Liver (tissue), 3 donors: ENCODE results near the gene IFNA6.

Experiments used
- CTCF ChIP-seq: fragments of 150-350 bp; IDR thresholded peaks from 2 replicates; pipeline ENCODE4 v1.5.1; 2017; ENCODE audit warnings: improper control_type of control experiment, low read depth, low read length; ENCODE audit not compliant: missing input control
- EGR1 ChIP-seq, 2 donors: IDR thresholded peaks; 2 replicates each; pipeline ENCODE4 v1.6.1; 2016 to 2018; ENCODE audit warnings: antibody characterized with exemption in 2 of 2, low read depth in 2 of 2
- GABPA ChIP-seq, 2 donors: IDR thresholded peaks in 1 of 2; conservative IDR thresholded peaks in 1 of 2; 2 replicates each; pipeline ENCODE4 v1.6.1; 2016; ENCODE audit warnings: antibody characterized with exemption in 2 of 2, mild to moderate bottlenecking in 1 of 2, moderate library complexity in 1 of 2
- HNF4G ChIP-seq: IDR thresholded peaks from 2 replicates; pipeline ENCODE4 v1.6.1; 2016; ENCODE audit warnings: antibody characterized with exemption
- MAX ChIP-seq: IDR thresholded peaks from 2 replicates; pipeline ENCODE4 v1.6.1; 2016; ENCODE audit warnings: antibody characterized with exemption
- RAD21 ChIP-seq, 2 donors: IDR thresholded peaks; 2 replicates each; pipeline ENCODE4 v1.6.1; 2016; ENCODE audit warnings: antibody characterized with exemption in 2 of 2, mild to moderate bottlenecking in 2 of 2
- REST ChIP-seq: IDR thresholded peaks from 2 replicates; pipeline ENCODE4 v1.6.1; 2016; ENCODE audit warnings: antibody characterized with exemption, mild to moderate bottlenecking
- RXRA ChIP-seq, 2 donors: IDR thresholded peaks; 2 replicates each; pipeline ENCODE4 v1.6.1; 2017 to 2018; ENCODE audit warnings: antibody characterized with exemption in 2 of 2, mild to moderate bottlenecking in 1 of 2
- TAF1 ChIP-seq: conservative IDR thresholded peaks from 2 replicates; pipeline ENCODE4 v1.6.1; 2016; ENCODE audit warnings: antibody characterized with exemption, mild to moderate bottlenecking
- YY1 ChIP-seq: IDR thresholded peaks from 2 replicates; pipeline ENCODE4 v1.6.1; 2016; ENCODE audit warnings: antibody characterized with exemption, mild to moderate bottlenecking
- TF ChIP-seq, protein P1 (sequence below): IDR thresholded peaks from 2 replicates; pipeline ENCODE4 v1.6.1; 2016; ENCODE audit warnings: antibody characterized with exemption
- donor health status: healthy.
- donor health status: healthy.

GRCh38 chr9:21326526-21327139 lies 24.1 kb downstream of the IFNA6 start:
- no peak for TF ChIP-seq GABPA (IDR thresholded peaks at IDR 0.05 in 1 of 2, conservative IDR thresholded peaks at IDR 0.05 in 1 of 2)
- TF ChIP-seq CTCF = peak; percentile 66
- TF ChIP-seq RAD21 (IDR thresholded peaks at IDR 0.05) = peak; percentile 91 to 92
- TF ChIP-seq REST = no peak
- TF ChIP-seq, protein P1, sequence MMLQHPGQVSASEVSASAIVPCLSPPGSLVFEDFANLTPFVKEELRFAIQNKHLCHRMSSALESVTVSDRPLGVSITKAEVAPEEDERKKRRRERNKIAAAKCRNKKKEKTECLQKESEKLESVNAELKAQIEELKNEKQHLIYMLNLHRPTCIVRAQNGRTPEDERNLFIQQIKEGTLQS = no peak
- no peak for TF ChIP-seq RXRA (IDR thresholded peaks at IDR 0.05)
- no peak for TF ChIP-seq TAF1
- TF ChIP-seq MAX = no peak
- no peak for TF ChIP-seq HNF4G
- TF ChIP-seq YY1 = no peak
- TF ChIP-seq EGR1 (IDR thresholded peaks at IDR 0.05; ENCODE audit: low read depth in 2 of 2) = no peak
